ENCODE results near the gene TBK1. TPM values are rescaled to one million over a fixed set of nuclear protein-coding genes. Genes with fewer than 3 reads are reported as not detected.

The TBK1 gene
- total and polyA plus RNA-seq, 2 of the 13 experiments (the other 11 are each of a cell fraction or from before 2014, with no cell fraction given), result 10.3 to 25.2 TPM

DNA sequence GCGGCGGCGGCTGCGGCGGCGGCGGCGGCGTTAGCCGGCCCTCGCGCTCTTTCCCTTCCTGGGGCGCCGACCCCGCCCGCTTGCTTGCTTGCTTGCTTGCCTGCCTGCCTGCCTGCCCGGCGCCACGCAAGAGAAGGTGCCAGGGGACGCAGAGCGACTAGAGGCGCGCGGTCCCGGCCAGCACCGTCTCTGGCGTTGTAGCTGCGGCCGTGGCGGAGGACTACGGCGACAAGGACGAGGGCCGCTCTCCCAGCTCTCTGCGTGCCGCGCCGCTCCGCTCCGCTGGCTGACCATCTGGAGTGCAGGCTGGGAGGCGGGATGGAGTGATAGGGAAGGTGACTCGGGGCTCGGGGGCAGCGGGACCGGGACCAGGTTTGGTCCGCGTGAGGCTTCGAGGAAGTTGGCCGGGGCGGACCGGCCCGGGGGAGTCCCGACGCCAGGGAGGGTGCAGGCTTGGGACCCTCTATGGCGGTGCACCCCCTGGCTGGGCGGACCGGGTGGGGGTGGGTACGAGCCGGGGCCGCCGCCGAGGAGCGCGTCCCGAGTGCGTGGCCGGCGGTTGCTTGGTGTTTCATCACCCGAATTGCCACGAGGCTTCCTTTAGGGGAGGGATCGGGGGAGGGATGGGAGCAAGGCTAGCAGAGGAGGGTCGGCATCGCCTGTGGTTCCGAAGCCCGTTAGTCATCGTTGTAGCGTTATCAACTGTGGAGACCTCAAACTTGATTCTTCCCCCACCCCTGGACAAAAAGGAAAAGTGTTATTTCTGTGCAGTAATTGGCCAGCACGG lies 47.3 kb upstream of the TBK1 start (continued):
- TF ChIP-seq, protein P1, sequence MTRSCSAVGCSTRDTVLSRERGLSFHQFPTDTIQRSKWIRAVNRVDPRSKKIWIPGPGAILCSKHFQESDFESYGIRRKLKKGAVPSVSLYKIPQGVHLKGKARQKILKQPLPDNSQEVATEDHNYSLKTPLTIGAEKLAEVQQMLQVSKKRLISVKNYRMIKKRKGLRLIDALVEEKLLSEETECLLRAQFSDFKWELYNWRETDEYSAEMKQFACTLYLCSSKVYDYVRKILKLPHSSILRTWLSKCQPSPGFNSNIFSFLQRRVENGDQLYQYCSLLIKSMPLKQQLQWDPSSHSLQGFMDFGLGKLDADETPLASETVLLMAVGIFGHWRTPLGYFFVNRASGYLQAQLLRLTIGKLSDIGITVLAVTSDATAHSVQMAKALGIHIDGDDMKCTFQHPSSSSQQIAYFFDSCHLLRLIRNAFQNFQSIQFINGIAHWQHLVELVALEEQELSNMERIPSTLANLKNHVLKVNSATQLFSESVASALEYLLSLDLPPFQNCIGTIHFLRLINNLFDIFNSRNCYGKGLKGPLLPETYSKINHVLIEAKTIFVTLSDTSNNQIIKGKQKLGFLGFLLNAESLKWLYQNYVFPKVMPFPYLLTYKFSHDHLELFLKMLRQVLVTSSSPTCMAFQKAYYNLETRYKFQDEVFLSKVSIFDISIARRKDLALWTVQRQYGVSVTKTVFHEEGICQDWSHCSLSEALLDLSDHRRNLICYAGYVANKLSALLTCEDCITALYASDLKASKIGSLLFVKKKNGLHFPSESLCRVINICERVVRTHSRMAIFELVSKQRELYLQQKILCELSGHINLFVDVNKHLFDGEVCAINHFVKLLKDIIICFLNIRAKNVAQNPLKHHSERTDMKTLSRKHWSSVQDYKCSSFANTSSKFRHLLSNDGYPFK (CRISPR knock-in tag; IDR thresholded peaks at IDR 0.05; ENCODE audit: borderline replicate concordance), result no peak
- TF ChIP-seq NFKB2 (CRISPR knock-in tag; IDR thresholded peaks at IDR 0.05; ENCODE audit: borderline replicate concordance) (no peak; the same call in 1 of the 2 replicates), ZNF3 (CRISPR knock-in tag; IDR thresholded peaks at IDR 0.05) (no peak), ZNF563 (CRISPR knock-in tag; IDR thresholded peaks at IDR 0.05) (peak; percentile 91), ZFX (CRISPR knock-in tag; IDR thresholded peaks at IDR 0.05; ENCODE audit: low read depth) (peak; percentile 89), ZNF543 (CRISPR knock-in tag; IDR thresholded peaks at IDR 0.05) (peak; percentile 69), KLF13 (CRISPR knock-in tag; IDR thresholded peaks at IDR 0.05) (0 out of 2 replicates have a peak, but pooled peaks have one; percentile 36), ARNTL (CRISPR knock-in tag; IDR thresholded peaks at IDR 0.05) (peak; percentile 19; the same call in 1 of the 2 replicates), GTF2F1 (IDR thresholded peaks at IDR 0.05; ENCODE audit: low read length) (no peak; the same call in 1 of the 2 replicates), FOXM1 (CRISPR knock-in tag; IDR thresholded peaks at IDR 0.05) (no peak), ZBTB7A (CRISPR knock-in tag; IDR thresholded peaks at IDR 0.05) (no peak), SOX13 (IDR thresholded peaks at IDR 0.05) (no peak), SOX13 (CRISPR knock-in tag; conservative IDR thresholded peaks at IDR 0.05 in 1 of 2, IDR thresholded peaks at IDR 0.05 in 1 of 2) (peak in 1 of 2 experiments; percentile 20; a peak in 1 of 4 replicates), ZNF557 (CRISPR knock-in tag; IDR thresholded peaks at IDR 0.05) (no peak), IKZF4 (CRISPR knock-in tag; IDR thresholded peaks at IDR 0.05; ENCODE audit: borderline replicate concordance, low read depth, not compliant biosample characterization) (no peak), ZNF205 (CRISPR knock-in tag; IDR thresholded peaks at IDR 0.05) (peak; percentile 11; the same call in 1 of the 2 replicates), MAFG (CRISPR knock-in tag; IDR thresholded peaks at IDR 0.05) (peak; percentile 79; the same call in 1 of the 2 replicates), HNRNPLL (IDR thresholded peaks at IDR 0.05; ENCODE audit: low read depth, low read length, poor library complexity, severe bottlenecking) (peak; percentile 99), ZNF761 (CRISPR knock-in tag; conservative IDR thresholded peaks at IDR 0.05) (peak; percentile 58; the same call in 1 of the 2 replicates), MED8 (CRISPR knock-in tag; IDR thresholded peaks at IDR 0.05; ENCODE audit: insufficient replicate concordance) (peak; percentile 10), CREB1 (IDR thresholded peaks at IDR 0.05) (no peak), CREB1 (CRISPR knock-in tag; IDR thresholded peaks at IDR 0.05) (no peak), ZNF782 (CRISPR knock-in tag; IDR thresholded peaks at IDR 0.05; ENCODE audit: borderline replicate concordance) (peak; percentile 82; the same call in 1 of the 2 replicates), ZNF383 (CRISPR knock-in tag; IDR thresholded peaks at IDR 0.05; ENCODE audit: borderline replicate concordance) (no peak)
- TF ChIP-seq, protein P2, sequence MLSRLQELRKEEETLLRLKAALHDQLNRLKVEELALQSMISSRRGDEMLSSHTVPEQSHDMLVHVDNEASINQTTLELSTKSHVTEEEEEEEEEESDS (CRISPR knock-in tag; IDR thresholded peaks at IDR 0.05; ENCODE audit: borderline replicate concordance), result no peak
- TF ChIP-seq, protein P3, sequence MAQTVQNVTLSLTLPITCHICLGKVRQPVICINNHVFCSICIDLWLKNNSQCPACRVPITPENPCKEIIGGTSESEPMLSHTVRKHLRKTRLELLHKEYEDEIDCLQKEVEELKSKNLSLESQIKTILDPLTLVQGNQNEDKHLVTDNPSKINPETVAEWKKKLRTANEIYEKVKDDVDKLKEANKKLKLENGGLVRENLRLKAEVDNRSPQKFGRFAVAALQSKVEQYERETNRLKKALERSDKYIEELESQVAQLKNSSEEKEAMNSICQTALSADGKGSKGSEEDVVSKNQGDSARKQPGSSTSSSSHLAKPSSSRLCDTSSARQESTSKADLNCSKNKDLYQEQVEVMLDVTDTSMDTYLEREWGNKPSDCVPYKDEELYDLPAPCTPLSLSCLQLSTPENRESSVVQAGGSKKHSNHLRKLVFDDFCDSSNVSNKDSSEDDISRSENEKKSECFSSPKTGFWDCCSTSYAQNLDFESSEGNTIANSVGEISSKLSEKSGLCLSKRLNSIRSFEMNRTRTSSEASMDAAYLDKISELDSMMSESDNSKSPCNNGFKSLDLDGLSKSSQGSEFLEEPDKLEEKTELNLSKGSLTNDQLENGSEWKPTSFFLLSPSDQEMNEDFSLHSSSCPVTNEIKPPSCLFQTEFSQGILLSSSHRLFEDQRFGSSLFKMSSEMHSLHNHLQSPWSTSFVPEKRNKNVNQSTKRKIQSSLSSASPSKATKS (CRISPR knock-in tag; IDR thresholded peaks at IDR 0.05), result 0 out of 2 replicates have a peak, but pooled peaks have one; percentile 63
